ENCODE data around the gene ATP6V1F. TPM values are rescaled to one million over a fixed set of nuclear protein-coding genes. Genes with fewer than 3 reads are reported as not detected.

The ATP6V1F gene
- polyA plus RNA-seq, 6 donors from 2014 or later = 341 to 599 (median 381) TPM

DNA sequence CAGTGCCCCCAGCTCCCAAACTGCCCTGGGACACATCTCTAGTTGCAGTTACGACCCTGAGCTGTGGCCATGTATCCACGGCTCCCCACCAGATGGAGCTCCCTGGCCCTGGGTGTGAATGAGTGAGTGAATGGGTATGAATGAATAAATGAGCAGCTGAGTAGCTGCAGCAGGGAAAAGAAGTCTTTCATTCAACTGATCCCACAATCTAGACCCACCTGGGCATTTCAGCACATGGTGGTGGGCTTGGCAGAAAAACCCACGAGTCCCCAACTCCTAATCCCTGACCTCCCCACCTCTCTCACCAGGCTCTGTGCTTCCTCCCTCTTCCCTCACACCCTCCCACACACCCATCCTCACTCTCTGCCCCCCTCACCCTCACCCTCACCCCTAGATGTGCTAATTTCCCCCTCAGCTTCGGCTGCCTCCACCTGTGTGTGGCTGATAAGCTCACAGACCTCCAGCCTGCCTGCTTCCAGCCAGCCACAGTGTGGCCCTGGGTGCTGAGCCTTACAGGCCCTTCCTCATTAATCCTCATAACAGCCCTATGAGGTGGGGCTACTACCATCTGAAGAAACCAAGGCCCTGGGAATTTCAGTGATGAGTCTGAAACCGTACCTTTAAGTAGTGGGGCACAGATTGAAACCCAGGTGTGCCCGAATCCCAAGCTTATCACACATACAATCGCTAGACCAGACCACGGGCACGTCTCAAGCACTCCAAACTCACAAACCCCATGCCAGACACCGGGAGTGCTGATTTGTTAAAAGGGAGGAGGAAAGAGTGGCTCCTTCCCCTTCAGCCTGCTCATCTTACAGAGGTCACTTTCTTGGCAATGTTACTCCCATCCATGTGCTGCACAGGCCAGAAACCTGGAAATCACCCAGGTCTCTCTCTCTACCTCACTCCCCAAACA, 2.2 kb upstream of the ATP6V1F start:
- Mint-ChIP-seq H3K4me3 (peak overlapping the region in 2 of 8 donors; percentile 3 to 15), H3K27ac (peak overlapping the region in 4 of 6 donors; percentile 42 to 97 (median 64)), H3K4me1 (peaks cover 21 to 26% (median 24%) of the 10 kb centered on the region in 3 donors), H3K27me3 (peaks cover 0 to under 1% (median 0%) of the 10 kb centered on the region in 3 donors), H3K9me3 (no peaks in the 10 kb centered on the region), H3K36me3 (peaks cover 0 to 13% of the 10 kb centered on the region in 2 donors)
- DNase-seq (no peak), ATAC-seq (ENCODE audit: low read depth in 2 of 2) (no peak)

DNA sequence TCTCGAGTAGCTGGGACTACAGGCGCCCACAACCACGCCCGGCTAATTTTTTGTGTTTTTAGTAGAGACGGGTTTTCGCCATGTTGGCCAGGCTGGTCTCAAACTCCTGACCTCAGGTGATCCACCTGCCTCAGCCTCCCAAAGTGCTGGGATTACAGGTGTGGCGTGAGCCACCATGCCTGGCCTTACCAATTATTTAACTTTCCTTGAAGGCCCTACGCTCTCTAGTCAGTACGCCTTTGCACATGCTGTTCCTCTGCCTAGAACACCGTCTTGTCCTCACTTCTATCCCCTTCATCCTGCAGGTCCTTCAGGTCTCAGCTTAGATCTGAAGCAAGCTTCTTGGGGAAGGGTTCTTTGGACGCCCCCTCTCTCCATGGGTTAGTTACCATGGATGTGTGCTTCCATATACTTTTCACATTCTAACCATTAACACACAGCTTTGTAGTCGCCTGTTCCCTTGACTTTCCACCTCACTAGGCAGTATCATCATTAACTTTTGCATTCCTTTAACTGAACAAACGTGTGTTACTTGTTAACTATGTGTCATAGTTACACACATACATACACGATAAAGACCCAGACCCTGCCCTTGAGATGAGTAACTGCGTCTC, 592 bp upstream of the ATP6V1F start:
- ATAC-seq (ENCODE audit: low read depth in 2 of 2) (no peak), DNase-seq (no peak)
- Mint-ChIP-seq H3K4me3 (peak overlapping the region; percentile 90 to 99 (median 96)), H3K27me3 (no peaks in the 10 kb centered on the region), H3K27ac (peak overlapping the region in 5 of 6 donors; percentile 98 to 100 (median 100)), H3K4me1 (peaks cover 30 to 35% (median 34%) of the 10 kb centered on the region in 3 donors), H3K36me3 (peaks cover 0 to 28% of the 10 kb centered on the region in 2 donors), H3K9me3 (no peaks in the 10 kb centered on the region)

DNA sequence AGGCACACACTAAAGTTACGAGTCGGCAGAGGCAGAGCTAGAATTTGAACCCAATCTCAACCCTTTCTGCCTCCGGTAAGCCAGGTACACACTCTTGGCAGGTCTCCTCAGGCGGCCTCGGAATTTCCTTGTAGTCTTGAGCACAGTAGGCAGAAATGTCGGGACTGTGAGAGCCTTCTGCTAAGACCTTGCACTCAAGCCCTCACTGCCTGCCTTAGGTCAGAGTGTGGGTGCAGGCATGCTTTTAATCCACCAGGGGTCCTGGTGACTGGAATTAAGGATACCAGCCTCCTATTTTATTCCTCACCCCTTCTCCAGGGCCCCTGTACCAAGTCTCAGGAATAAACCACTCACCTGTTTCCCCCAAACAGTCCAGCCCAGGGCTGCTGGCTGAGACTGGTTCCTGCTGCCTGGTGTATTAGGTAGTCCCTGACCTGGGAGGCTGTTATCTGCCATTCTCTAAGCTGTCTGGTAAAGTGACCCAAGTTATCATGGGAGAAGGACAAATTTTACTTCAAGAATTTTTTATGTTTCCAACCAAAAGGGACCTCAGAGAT, 855 bp downstream of the ATP6V1F start:
- peak overlapping the region; percentile 90 to 99 (median 96) for H3K4me3 Mint-ChIP-seq
- DNase-seq (no peak), ATAC-seq (ENCODE audit: low read depth in 2 of 2) (peak; percentile 11 to 21)

DNA sequence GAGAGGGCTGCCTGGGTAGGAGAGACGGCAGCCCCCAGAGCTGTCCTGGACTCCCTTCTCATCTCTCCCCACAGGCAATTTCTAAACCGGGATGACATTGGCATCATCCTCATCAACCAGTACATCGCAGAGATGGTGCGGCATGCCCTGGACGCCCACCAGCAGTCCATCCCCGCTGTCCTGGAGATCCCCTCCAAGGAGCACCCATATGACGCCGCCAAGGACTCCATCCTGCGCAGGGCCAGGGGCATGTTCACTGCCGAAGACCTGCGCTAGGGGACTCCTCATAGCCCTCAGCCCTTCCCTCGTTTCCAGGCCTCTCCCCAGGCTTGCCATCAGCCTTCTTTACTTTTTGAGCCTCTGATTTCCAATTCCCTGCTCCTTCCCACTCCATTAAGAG, 2.6 kb downstream of the ATP6V1F start:
- H3K27me3 Mint-ChIP-seq = peaks cover 2 to 12% (median 5%) of the 10 kb centered on the region in 3 donors
- H3K4me3 Mint-ChIP-seq = peak overlapping the region in 4 of 8 donors; percentile 36 to 64 (median 39)
- no peaks in the 10 kb centered on the region for H3K9me3 Mint-ChIP-seq
- DNase-seq = no peak
- peaks cover 0 to 28% of the 10 kb centered on the region in 2 donors for H3K36me3 Mint-ChIP-seq
- peak overlapping the region in 4 of 6 donors; percentile 38 to 83 (median 68) for H3K27ac Mint-ChIP-seq
- H3K4me1 Mint-ChIP-seq = peaks cover 37 to 54% (median 52%) of the 10 kb centered on the region in 3 donors
- ATAC-seq (ENCODE audit: low read depth in 2 of 2) = no peak

More for the DNA sequence above, 855 bp downstream of the ATP6V1F start:
- peaks cover 0 to 5% (median 0%) of the 10 kb centered on the region in 3 donors for H3K27me3 Mint-ChIP-seq
- no peaks in the 10 kb centered on the region for H3K9me3 Mint-ChIP-seq
- peak overlapping the region; percentile 98 to 100 (median 100) for H3K27ac Mint-ChIP-seq
- H3K36me3 Mint-ChIP-seq = peaks cover 0 to 28% of the 10 kb centered on the region in 2 donors
- H3K4me1 Mint-ChIP-seq = peaks cover 34 to 45% (median 44%) of the 10 kb centered on the region in 3 donors

DNA sequence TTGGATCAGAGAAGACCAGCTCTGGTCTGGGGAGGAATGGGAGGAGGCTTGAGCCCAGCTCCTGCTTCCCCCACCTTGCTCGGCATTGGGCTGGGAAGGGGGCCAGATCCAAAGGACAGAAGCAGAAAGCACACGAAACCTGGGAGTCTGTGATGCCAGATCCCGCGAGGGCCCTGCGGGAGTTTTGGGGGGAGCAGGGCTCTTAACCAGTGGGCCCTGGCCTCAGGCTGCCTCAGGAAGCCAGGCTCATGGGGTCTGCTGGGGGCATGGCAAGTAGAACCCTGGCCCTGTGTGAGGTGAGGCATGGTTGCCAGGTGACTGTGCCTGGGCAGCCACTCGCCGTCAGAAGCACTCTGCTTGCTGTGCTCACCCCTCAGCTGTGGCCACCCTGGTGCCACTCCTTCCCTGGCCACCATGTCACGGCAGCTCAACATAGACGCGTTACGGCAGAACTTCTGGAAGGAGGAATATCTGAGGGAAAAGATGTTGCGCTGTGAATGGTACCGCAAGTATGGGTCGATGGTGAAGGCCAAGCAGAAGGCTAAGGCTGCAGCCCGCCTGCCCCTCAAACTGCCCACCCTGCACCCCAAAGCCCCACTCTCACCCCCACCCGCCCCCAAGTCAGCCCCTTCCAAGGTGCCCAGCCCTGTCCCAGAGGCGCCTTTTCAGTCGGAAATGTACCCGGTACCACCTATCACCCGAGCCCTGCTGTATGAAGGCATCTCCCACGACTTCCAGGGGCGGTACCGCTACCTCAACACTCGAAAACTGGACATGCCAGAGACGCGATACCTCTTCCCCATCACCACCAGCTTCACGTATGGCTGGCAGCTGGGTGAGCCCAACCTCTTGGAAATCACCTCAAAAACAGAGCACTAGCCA, 3.6 kb downstream of the ATP6V1F start:
- H3K4me1 Mint-ChIP-seq = peaks cover 45 to 63% (median 55%) of the 10 kb centered on the region in 3 donors
- H3K27ac Mint-ChIP-seq = peak overlapping the region in 2 of 6 donors; percentile 70 to 83
- H3K27me3 Mint-ChIP-seq = peaks cover 4 to 22% (median 14%) of the 10 kb centered on the region in 3 donors
- DNase-seq = no peak
- H3K4me3 Mint-ChIP-seq = peak overlapping the region in 2 of 8 donors; percentile 26 to 64
- H3K36me3 Mint-ChIP-seq = peaks cover 0 to 28% of the 10 kb centered on the region in 2 donors
- no peak for ATAC-seq (ENCODE audit: low read depth in 2 of 2)
- no peaks in the 10 kb centered on the region for H3K9me3 Mint-ChIP-seq

DNA sequence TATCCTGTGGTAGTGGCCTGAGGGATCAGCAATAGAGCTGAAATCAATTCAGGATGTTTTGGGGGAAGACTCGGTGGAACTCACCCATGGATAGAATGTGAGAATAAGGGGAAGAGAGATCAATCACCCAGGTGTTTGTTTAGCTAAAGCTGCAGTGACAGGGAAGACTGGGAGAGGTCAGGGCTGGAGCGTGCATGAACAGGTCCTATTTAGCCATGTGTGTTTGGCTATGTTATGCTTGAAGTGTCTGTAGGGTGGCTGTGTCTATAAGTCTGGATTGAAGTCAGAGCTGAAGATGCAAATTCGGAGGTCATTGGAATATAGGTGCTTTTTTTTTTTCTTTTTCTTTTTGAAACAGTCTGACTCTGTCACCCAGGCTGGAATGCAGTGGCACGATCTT, 4.6 kb downstream of the ATP6V1F start:
- peak overlapping the region in 2 of 6 donors; percentile 55 to 62 for H3K27ac Mint-ChIP-seq
- no peaks in the 10 kb centered on the region for H3K9me3 Mint-ChIP-seq
- H3K4me3 Mint-ChIP-seq = peak overlapping the region in 3 of 8 donors; percentile 9 to 58 (median 36)
- H3K36me3 Mint-ChIP-seq = peaks cover 0 to 28% of the 10 kb centered on the region in 2 donors
- H3K4me1 Mint-ChIP-seq = peaks cover 41 to 61% (median 53%) of the 10 kb centered on the region in 3 donors
- ATAC-seq (ENCODE audit: low read depth in 2 of 2) = no peak
- H3K27me3 Mint-ChIP-seq = peaks cover 8 to 23% (median 14%) of the 10 kb centered on the region in 3 donors
- DNase-seq = no peak

DNA sequence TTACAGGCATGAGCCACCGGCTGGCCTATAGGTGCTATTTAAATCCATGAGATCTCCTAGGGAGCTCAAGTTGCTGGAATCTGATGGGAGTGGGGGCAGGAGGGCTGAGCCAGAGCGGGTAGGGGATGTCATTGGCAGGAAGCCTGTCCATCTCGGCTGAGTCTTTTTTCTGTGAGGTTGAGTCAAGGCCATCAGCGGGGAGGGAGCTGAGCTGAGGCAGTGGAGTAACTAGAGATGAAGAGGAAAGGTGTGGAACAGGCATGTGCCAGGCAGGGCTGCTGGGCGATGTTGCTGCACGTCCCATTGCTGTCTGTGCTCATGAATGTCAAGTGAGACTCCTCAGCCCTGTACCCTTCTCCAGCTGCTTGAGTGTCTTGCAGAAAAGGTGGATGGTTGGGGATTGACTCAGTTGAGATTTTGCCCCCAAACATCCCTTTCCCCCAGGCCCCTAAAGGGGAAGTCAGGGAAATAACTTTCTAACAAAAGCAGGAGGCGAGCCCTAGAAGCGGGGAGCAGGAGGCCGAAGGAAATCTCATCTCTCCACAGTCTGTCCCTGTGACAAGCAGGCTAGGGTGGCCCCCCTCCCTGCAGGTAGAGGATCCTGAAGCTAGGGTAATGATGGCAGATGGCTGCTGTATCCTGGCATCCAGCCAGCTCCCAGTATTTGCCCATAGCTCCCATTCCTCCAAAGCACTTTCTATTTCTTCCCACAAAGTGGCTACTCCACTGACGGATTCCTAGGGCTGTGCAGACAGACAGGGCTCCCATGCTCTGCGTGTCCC, 5.4 kb downstream of the ATP6V1F start:
- ATAC-seq (ENCODE audit: low read depth in 2 of 2) (no peak), DNase-seq (no peak)
- Mint-ChIP-seq H3K9me3 (no peaks in the 10 kb centered on the region), H3K4me3 (peak overlapping the region; percentile 9 to 86 (median 61)), H3K4me1 (peaks cover 34 to 53% (median 47%) of the 10 kb centered on the region in 3 donors), H3K36me3 (peaks cover 0 to 21% of the 10 kb centered on the region in 2 donors), H3K27ac (peak overlapping the region in 2 of 6 donors; percentile 62 to 80), H3K27me3 (peaks cover 8 to 23% (median 14%) of the 10 kb centered on the region in 3 donors)

DNA sequence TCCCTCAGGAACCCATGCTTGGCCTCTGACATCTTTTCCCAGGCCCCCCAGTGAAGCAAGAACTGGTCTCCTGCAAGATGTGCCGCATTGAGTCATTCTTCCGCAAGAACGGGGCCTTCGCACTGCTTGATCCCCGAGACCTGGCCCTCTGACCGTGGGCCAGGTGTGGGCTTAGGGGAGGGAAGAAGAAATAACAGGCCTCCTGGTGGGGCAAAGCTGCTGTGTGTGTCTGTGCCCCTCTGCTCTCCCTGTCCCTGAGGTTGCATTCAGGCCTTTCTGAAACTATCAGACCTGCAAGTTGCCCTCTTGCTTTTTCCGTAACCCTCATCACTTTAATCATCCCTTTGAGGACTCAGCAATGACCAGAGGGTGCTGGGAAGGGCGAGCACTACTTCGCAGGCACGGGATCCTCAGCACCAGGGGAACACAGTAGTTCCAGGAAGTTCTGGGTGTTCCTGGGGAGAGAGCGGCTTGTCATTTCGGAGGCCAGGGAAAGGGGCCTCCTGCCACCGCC, 6.0 kb downstream of the ATP6V1F start:
- Mint-ChIP-seq H3K4me3 (peak overlapping the region; percentile 9 to 86 (median 67)), H3K27me3 (peaks cover 8 to 23% (median 14%) of the 10 kb centered on the region in 3 donors), H3K9me3 (no peaks in the 10 kb centered on the region), H3K27ac (peak overlapping the region in 1 of 6 donors; percentile 80), H3K36me3 (peaks cover 0 to 20% of the 10 kb centered on the region in 2 donors), H3K4me1 (peaks cover 29 to 53% (median 41%) of the 10 kb centered on the region in 3 donors)
- ATAC-seq (ENCODE audit: low read depth in 2 of 2) (no peak), DNase-seq (no peak)

DNA sequence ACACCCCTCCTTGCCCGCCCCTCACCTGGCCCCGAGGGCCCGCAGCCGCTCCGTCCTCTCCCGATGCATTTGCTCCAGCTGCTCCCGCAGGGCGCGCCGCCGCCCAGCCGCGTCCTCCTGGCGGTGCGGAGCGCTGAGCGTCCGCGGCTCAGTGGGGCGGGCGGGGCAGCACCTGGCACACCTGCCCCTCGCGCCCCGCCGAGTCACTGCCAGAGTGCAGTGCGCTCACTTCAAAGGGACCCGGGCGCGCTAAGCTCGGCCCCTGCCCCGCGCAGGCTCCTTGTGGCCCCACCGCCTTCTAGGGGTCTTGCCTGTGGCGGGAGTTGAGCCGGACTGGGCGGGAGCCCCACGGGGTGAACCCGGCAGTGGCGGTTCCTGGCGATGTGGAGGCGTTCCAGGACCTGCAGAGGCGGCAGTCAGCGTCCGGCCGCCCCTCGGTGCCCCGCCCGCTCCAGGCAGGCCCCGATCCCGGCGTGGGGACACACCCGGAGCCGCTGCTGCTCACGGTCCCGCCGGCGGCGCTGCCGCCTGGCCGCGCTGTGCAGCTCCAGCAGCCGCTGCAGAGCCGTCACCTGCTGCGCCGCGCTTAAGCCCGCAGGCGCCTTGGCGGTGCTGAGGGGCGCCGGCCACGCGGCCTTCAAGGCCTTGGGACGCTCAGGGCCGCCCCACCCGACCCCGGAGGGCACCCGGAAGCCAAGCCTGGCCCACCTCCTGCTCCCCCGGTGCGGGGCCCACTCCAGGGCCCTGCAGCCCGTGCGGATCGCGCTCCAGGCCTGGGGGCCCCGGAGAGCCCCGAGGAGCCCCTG, 6.7 kb downstream of the ATP6V1F start:
- ATAC-seq (ENCODE audit: low read depth in 2 of 2) = peak; percentile 76 to 81
- peaks cover 8 to 23% (median 14%) of the 10 kb centered on the region in 3 donors for H3K27me3 Mint-ChIP-seq
- H3K36me3 Mint-ChIP-seq = peaks cover 0 to 20% of the 10 kb centered on the region in 2 donors
- DNase-seq = peak; percentile 42
- H3K4me3 Mint-ChIP-seq = peak overlapping the region in 7 of 8 donors; percentile 9 to 86 (median 68)
- H3K4me1 Mint-ChIP-seq = peaks cover 28 to 53% (median 37%) of the 10 kb centered on the region in 3 donors
- H3K27ac Mint-ChIP-seq = no peak overlapping the region
- no peaks in the 10 kb centered on the region for H3K9me3 Mint-ChIP-seq

DNA sequence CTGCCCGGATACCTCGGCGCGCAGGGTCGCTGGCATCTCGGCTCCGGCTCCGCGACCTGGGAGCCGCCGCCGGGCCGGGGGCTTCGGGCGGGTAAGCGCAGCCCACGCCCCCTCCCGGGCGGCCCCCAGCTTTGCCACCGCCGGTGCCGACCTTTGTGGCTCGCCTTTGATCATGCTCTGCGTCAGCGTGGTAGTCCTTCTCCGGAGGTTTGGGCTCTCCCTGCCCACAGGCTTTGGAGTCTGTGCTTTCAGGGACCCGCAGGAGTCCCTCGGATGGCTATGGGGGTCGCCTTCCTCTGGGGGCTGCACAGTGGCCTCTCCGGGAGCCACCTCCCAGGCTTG, 7.3 kb downstream of the ATP6V1F start:
- peak overlapping the region in 1 of 6 donors; percentile 74 for H3K27ac Mint-ChIP-seq
- ATAC-seq (ENCODE audit: low read depth in 2 of 2) = peak; percentile 3 to 13
- no peak for DNase-seq
- H3K4me1 Mint-ChIP-seq = peaks cover 23 to 49% (median 37%) of the 10 kb centered on the region in 3 donors
- H3K27me3 Mint-ChIP-seq = peaks cover 8 to 23% (median 14%) of the 10 kb centered on the region in 3 donors
- peaks cover 0 to 20% of the 10 kb centered on the region in 2 donors for H3K36me3 Mint-ChIP-seq
- peak overlapping the region; percentile 68 to 87 (median 83) for H3K4me3 Mint-ChIP-seq
- no peaks in the 10 kb centered on the region for H3K9me3 Mint-ChIP-seq

DNA sequence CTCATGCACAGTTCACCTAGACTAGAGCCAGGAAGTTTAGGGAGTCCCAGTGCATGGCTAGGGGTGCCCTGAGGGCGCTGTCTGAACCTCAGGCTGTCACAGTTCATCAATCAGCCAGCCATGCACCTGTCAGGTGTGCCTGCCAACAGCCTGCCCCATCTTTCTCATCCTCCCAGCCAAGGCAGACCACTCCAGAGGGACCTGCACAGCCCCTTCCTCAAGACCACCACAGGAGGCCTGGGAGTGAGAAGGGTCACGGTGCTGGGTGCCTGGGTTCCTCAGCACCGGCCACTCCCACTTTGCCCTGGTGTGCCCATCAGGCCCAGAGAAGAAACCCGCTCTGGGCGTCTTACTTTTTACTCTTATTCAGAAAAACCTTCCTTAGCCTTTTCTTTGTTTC, 8.4 kb downstream of the ATP6V1F start:
- Mint-ChIP-seq H3K36me3 (peaks cover 0 to 9% of the 10 kb centered on the region in 2 donors), H3K9me3 (no peaks in the 10 kb centered on the region), H3K4me3 (peak overlapping the region; percentile 31 to 87 (median 72)), H3K4me1 (peaks cover 14 to 37% (median 25%) of the 10 kb centered on the region in 3 donors), H3K27ac (peak overlapping the region in 2 of 6 donors; percentile 36 to 87), H3K27me3 (peaks cover 12 to 23% (median 14%) of the 10 kb centered on the region in 3 donors)
- ATAC-seq (ENCODE audit: low read depth in 2 of 2) = no peak
- DNase-seq = no peak
